GM21717 (cell line): ENCODE results near the gene ARID1B.

Experiments used
- ATAC-seq: cut with Tn5 transposase; IDR thresholded peaks from one replicate; pipeline ENCODE4 v1.9.1; 2021; ENCODE audit warnings: mild to moderate bottlenecking, moderate library complexity; ENCODE audit not compliant: unreplicated experiment

The ARID1B gene

DNA sequence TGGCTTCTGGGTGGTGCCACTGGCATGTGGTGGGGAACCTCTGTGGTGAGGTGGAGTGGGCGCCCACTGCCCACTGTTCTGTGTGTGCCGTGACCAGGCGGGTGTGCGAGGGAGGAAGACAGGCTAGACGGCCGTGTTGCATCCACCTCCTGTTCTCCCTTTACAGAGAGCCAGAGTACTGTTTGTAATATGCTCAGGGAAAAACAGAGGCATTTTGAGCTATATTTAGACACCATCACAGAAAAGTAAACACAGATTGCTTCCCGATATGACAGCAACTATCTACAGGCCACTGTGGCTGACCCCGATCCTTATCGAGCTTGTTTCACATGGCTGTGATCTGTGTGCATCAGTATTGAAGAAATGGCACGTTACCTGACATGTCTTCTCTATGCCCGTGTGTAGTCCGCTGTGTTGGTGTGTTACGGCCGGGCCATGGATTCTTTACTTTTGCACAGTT, 45.6 kb downstream of the ARID1B start:
- ATAC-seq: no peak

DNA sequence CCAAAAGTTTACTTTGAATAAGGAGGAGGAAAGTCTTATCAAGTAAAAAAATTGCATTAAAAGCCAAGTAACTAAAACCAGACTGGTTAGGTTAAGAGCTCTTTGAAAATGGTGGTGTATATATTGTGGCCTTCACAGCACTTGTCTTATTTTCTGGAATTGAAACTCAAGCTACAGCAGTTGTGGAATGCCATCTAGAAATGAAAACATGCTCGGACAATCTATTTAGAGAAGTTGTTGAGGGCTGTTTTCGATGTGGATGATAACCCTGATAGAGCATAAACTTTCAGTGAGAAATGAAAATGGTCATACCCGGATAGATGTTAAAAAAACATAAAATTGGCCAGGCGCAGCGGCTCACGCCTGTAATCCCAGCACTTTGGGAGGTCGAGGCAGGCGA, 47.0 kb downstream of the ARID1B start:
- ATAC-seq: no peak

GRCh38 chr6:156825475-156825874, 48.3 kb downstream of the ARID1B start:
- ATAC-seq: no peak

DNA sequence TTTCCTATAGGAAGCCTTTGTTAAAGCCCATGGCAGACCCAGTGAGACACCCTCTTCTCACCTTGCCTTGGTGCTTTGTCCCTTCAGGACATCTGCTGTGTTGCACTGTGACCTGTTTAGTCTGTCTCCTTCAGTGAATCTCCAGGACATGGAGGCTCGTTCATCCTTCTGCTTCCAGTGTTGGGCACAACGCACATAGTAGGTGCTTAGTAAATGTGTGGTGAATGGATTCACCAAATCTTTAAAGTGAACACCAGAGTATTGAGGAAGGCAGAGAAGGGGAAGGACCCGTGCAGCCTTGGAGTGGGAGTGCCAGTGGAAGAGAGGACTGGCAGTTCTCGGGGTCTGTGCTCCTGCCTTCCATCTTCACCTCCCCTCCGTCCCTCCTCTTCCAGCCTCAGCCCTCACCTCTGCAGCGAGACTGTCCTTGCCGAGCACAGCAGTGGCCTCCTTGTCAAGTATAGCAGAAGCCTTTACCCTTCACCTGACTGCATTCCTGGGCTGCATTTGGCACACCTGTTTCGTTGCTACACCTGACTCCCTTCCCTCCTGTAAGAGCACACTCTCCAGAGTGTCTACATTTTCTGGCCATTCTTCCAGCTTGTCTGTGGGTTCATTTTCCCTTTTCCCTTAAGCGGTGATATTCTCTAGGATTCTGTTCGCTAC, 49.2 kb downstream of the ARID1B start:
- ATAC-seq: no peak

DNA sequence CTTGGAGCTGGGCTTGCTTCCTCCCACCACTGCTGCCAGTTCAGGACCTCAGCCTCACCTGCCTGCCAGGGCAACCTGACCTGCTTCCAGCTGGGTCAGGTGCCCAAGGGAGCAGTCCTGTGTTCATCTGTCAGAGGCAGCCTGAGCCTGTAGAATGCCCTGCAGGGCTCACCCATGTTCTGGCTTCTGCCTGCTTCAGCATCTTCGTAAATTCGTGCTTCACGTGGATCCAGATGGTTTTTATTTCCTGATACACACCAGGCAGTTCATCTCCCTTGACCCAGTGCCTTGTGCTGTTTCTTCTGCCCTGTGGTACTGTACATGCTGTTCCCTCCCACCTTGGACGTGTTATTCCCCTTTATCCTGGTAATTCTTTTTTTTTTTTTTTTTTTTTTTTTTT, 50.2 kb downstream of the ARID1B start:
- ATAC-seq: no peak

GRCh38 chr6:156828280-156828703, 51.1 kb downstream of the ARID1B start:
- no peak for ATAC-seq

GRCh38 chr6:156830126-156830525, 52.9 kb downstream of the ARID1B start:
- ATAC-seq: no peak

GRCh38 chr6:156832231-156832647, 55.1 kb downstream of the ARID1B start:
- no peak for ATAC-seq

GRCh38 chr6:156832669-156833068, 55.5 kb downstream of the ARID1B start:
- ATAC-seq: no peak

- no peak for ATAC-seq
Measured at GRCh38 chr6:156833755-156834154, 56.6 kb downstream of the ARID1B start.

GRCh38 chr6:156839129-156839528, 62.0 kb downstream of the ARID1B start:
- ATAC-seq: no peak

DNA sequence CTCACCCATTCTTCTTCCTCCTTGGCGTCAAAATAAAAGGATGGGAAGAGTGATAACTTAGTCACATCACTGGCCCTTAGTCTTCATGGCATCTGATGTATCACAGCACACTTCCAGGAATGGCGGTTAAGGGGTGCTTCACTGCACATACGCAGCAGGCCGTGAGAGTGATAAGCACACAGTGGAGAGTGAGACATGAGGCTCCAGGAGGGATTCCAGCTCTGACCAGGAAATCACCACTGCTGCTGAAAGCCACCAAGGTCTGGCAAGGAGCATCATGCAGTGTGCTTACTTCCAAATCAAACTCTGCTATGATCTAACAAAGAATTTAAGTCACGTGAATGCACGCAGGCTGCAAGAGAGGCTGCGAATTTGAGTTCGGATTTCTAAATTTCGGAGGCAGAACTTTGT, 62.4 kb downstream of the ARID1B start:
- no peak for ATAC-seq

GRCh38 chr6:156840136-156840535, 63.0 kb downstream of the ARID1B start:
- no peak for ATAC-seq

GRCh38 chr6:156840606-156841005, 63.4 kb downstream of the ARID1B start:
- no peak for ATAC-seq

- ATAC-seq: no peak
Measured at GRCh38 chr6:156841508-156841907, 64.3 kb downstream of the ARID1B start.

DNA sequence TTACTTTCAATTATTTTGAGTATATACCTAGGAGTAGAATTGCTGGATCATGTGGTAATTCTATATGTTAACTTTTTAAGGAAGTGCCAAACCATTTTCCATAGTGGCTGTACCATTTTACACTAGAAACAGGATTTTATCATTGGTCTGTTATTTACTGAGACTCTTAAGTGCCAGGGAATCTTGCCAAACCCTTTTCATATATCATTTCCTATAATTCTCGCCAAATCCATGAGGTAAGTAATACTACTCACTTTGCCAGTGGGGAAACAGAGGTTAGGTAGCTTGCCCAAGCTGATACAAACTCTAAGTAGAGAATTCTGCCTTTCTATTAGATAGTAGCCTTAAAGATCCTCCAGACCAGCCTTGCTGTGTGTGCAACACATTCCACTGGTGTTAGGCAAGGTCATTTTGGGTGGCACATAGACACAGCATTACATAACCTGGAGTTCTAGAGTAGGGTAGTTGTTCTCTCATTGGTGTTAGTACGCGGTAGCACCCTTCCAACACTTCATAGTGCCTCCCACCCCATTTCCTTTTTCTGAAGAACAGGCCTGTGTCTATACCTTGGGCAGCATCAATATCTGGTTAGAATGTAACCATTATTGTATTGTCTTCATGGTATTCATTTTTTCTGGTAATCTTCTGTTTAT, 65.5 kb downstream of the ARID1B start:
- no peak for ATAC-seq

DNA sequence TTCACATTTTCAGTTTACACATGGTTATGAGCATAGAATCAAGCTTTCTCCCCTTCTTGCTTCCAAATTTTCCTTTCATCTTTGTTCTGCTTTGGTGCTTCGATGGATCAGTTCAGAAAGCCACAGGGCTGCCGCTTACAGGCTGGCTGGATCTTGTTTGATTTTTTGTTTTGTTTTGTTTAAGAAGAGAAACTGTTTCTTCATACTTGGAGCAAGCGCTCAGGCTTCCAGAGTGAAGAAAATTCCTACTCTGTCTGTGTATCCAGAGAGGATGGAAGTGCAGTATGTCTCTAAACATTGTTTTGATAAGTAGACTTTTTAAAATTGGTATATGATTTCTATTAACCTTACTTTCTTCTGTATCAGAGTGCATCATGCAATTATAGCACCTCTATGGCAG, 66.9 kb downstream of the ARID1B start:
- ATAC-seq: no peak

GRCh38 chr6:156845454-156846155, 68.4 kb downstream of the ARID1B start:
- ATAC-seq: no peak

- ATAC-seq: no peak
Measured at GRCh38 chr6:156846845-156847599, 69.8 kb downstream of the ARID1B start.

GRCh38 chr6:156848123-156848522, 70.9 kb downstream of the ARID1B start:
- ATAC-seq: no peak

DNA sequence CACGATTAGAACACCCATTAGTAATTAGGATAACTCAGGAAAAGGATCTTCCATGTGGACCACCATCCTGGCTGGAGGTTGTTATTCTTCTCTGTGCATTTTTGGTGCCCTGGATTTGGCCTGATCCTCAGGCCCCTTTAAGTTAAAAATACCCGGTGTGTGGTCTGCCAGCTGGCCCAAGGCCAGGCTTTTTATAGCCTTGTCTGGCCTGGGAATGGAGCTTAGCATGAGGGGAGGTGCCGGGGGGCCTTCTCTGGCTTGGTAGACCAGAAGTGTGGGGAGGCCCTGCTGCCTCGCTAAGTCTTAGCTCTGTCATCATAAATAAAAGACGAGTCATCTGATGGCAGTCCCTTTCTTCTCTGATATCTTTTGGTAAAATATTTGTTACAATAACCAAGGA, 71.4 kb downstream of the ARID1B start:
- ATAC-seq: no peak
